Occipital lobe (tissue), 2 donors: Measurements from ENCODE around the gene OR4C6. TPM values are rescaled to one million over a fixed set of nuclear protein-coding genes. Genes with fewer than 3 reads are reported as not detected.

Source experiments
- DNase-seq: peaks from one replicate; lab custom pipeline; 2025; lab: John Stamatoyannopoulos, UW
- total RNA-seq: library from RNA; depleted of rRNA; stranded (reverse); fragments of >200 nt; gene quantifications from one replicate; pipeline ENCODE4 v1.2.3, GENCODE V29; 2014

The OR4C6 gene
- not detected for total RNA-seq

DNA sequence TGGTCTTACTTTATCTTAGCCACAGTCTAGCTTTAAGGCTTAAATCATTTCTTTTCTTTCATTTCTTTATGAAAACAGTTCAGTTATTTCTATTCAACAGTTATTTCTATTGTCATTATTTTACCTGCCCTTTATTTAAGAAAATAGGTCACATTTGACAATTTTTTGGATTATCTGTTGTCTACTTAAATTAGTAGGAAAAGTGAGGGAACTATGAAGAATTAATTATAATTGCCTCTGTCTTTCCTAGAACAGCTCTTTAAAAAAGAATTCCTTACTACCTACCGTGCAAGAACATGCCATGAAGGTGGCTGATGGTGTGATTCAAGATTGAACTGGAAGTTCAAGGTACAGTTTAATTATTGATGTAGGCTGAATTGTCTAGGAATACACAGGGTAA, at the start of gene OR4C6:
Gene OR4C6, plus strand, starts transcription at position 301 of the 400 bp plus-strand sequence. CDS start 2,966 bp downstream, outside the sequence.
- DNase-seq: no peak

DNA sequence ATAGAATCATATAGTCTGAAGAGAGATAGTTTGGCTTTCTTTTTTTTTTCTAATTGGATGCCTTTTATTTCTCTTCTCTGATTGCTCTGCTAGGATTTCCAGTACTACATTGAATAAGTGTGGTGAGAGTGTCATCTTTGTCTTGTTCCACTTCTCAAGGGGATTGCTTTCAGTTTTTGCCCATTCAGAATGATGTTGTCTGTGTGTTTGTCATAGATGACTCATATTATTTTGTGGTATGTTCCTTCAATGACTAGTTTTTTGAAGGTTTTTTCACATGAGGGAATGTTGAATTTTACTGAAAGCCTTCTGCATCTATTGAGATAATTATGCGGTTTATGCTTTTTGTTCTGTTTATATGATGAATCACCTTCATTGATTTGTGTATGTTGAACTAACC, 37.5 kb upstream of the OR4C6 start:
- no peak for DNase-seq

- no peak for DNase-seq
Measured at GRCh38 chr11:55634813-55635212, 27.2 kb upstream of the OR4C6 start, which contains the start of gene OR4P4. Gene OR4P4 (plus strand): TSS chr11:55635113.

GRCh38 chr11:55648027-55648426, 14.0 kb upstream of the OR4C6 start, which contains the start of gene OR4S2:
Gene OR4S2 (plus strand): TSS chr11:55648327. CDS start chr11:55650904, 2,577 bp downstream.
- no peak for DNase-seq

DNA sequence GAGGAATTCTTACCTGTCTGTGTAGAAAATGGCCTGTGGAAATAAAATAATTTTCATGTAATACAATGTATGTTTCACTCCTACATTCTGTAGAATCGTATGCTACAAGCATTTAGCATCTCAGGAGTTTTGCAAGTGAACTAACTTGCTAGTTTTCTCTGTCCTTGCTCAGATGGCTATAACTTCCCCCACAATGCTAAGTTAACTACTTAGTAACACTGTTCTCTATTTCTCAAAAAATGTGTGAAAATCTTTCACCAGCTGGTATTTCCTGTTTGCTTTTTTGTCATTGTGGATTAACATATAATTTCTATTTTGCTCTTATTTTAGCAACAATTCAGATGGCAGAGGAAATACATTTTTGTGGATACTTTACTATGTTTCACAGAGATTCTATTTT, 9.4 kb upstream of the OR4C6 start:
- no peak for DNase-seq

DNA sequence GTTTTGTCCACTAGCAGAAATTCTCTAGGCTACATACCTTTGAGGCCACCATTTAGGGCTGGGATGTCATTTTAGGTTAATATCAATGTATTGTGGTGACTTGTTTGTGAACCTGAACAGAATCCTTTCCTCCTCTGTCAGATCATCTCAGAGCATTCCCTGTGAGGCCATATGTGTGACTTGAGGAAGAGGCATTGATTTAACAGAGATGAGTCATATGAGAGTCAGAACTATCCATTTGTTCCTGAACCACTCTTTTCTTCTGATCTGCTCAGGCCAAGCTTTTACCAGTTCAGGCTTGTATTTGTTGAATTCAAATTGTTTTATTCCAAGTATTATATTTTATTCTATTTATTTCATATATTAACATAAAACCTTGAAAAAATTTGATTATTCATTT, 6.9 kb upstream of the OR4C6 start:
- no peak for DNase-seq

GRCh38 chr11:55658031-55658573, 3.9 kb upstream of the OR4C6 start:
- DNase-seq: no peak

- DNase-seq: no peak
Measured at GRCh38 chr11:55658608-55659007, 3.4 kb upstream of the OR4C6 start.

DNA sequence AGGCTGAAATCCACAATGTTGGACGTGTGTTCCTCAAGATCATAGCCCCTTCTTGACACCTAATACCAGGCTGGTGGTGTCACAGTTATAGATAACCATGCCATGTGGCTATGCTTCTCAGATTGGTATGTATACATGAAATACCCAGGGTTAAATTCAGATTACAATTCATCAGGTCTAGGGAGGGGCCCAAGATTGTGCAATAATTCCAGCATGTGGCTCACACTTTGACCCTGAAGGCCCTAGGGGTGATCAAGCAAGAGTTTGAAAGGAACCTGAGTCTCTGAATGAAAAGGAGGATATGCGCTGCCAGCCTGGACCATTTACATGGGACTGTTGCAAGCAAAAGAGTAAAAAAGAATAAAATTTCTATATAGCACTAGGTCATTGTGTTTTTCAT, 7.4 kb downstream of the OR4C6 start:
- no peak for DNase-seq

GRCh38 chr11:55673860-55674259, 11.9 kb downstream of the OR4C6 start:
- no peak for DNase-seq

- no peak for DNase-seq
Measured at GRCh38 chr11:55697817-55698216, 35.8 kb downstream of the OR4C6 start.

- no peak for DNase-seq
Measured at GRCh38 chr11:55701429-55701828, 39.4 kb downstream of the OR4C6 start.

DNA sequence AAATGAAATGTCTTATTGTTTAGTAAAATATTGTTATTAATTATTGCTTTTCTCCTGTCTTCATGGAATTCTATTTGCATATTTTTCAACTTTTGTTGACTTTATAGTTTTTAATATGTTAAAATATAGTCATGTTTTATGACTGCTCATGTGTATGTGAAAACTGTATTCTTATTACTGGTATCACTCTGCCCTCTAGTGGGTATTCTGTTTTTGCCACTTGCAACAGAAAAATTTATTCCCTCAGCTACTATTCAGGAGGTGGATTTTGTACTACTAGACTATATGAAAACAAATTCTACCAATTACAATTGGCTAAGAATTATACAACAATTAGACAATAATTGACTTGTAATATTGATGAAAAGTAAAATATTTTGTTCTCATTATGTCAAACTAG, 45.0 kb downstream of the OR4C6 start:
- no peak for DNase-seq

- no peak for DNase-seq
Measured at GRCh38 chr11:55714982-55715888, 53.2 kb downstream of the OR4C6 start.

Other genes starting within 250 kb of the OR4C6 start
- not detected for gene OR4C15, start 107.7 kb upstream of the OR4C6 start, total RNA-seq
- not detected for gene OR4C16, start 90.1 kb upstream of the OR4C6 start, total RNA-seq
- not detected for gene OR4C11, start 54.6 kb upstream of the OR4C6 start, total RNA-seq
- not detected for gene OR4P4, start 27.1 kb upstream of the OR4C6 start, total RNA-seq
- gene OR4S2, start 13.9 kb upstream of the OR4C6 start, total RNA-seq: not detected
- not detected for gene OR5D13, start 111.2 kb downstream of the OR4C6 start, total RNA-seq
- not detected for gene OR5D14, start 133.4 kb downstream of the OR4C6 start, total RNA-seq
- gene OR5L1, start 149.2 kb downstream of the OR4C6 start, total RNA-seq: not detected
- not detected for gene OR5D18, start 157.4 kb downstream of the OR4C6 start, total RNA-seq
- not detected for gene OR5L2, start 165.0 kb downstream of the OR4C6 start, total RNA-seq
- gene OR5D16, start 176.6 kb downstream of the OR4C6 start, total RNA-seq: not detected
- not detected for gene TRIM51, start 221.1 kb downstream of the OR4C6 start, total RNA-seq